ENCODE measurements around the gene ZNF768.

Gene ZNF768

DNA sequence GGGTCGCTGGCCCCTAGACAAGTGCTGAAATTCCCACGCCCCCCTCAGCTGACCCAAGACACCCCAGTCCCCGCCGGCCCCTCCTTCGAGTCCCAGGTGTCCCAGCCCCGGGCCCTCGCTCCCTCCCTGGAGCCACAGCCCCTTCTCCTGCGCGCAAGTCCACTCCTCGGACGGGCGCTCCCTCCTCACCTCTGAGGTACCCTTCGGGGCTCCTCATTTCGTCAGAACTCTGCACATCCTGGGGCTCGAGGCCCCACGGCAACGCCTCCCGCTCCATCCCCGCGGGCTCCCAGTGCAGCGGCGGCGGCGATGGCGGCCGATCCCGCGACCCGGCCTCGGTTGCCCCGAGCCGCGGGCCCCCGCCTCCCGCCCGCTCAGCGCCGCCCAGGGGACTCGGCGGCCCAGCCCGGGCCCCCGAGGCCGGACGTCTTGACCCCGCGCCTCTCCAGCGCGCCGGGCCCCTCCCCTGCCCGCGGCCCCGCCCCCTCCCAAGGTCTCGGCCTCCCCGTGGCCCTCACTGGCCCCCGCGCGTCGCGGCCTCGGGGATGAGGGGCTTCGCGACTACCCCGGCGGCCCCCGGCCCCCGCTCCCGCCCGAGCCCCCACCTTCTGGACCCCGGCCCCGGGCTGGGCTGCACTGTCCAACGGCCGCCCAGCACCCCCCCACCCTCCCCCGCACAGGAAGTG lies at the start of gene ZNF768:
Gene ZNF768, minus strand, starts transcription at position 430 of the 686 bp plus-strand sequence. Its CDS starts 153 bp downstream, at position 277.
- DNase-seq (ENCODE audit: low read depth) = peak; percentile 72

DNA sequence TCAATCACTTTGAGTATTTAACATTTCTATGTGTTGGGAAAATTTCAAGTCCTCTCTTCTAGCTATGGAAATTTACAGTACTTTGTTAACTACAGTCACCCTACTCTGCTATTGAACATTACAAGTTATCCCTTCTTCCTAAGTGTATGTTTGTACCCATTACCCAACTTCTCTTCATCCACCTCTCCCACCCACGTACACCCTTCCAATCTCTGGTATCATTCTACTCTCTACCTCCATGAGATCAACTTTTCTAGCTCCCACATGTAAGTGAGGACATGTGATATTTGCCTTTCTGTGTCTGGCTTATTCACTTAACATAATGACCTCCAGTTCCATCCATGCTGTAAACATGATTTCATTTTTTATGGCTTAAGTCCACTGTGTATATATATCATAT lies 48.3 kb upstream of the ZNF768 start:
- DNase-seq (ENCODE audit: low read depth) = no peak

DNA sequence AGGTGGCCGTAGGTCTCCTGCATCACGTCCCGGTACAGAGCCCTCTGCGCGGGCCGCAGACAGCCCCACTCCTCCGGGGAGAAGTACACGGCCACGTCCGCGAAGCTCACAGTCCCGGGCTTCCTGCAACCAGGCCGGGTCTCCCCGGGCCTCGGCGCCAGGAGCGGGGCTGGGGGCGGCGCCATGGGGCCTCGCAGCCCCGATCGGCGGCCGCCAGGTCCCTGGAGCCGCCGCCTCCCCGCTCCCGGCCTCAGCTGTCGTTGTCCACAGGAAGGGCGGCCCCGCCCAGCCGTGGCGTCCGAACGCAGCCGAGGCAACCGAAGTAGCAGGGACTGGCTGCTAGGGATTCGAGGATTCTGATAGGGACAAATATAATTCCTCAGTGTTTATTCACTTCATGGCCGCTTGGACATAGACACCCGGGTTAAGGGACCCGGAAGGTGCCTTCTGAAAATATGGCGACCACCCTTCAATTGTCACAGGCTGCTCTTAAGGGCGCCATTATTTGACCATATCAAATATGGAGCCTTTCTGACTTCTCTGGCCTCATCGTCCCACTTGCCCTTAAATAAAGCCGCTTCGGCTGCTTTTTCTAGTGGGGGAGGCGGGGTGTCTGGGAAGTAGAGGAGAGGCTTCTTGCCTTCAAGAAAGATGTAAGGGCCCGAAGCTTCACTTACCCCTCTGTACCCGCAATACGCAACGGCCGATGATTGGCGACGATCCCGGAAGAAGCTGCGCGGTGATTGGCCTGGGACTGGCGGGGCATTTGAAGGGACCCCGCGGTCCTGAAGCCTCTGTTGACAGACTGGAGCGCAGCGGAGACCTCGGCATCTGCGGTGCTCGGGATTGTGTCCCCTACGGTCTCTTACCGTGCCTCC lies 45.3 kb upstream of the ZNF768 start, which contains the start of gene ZNF688:
Gene ZNF688, minus strand, starts transcription at position 270 of the 878 bp plus-strand sequence. Its CDS starts 85 bp downstream, at position 185.
- peak; percentile 82 for DNase-seq (ENCODE audit: low read depth)

DNA sequence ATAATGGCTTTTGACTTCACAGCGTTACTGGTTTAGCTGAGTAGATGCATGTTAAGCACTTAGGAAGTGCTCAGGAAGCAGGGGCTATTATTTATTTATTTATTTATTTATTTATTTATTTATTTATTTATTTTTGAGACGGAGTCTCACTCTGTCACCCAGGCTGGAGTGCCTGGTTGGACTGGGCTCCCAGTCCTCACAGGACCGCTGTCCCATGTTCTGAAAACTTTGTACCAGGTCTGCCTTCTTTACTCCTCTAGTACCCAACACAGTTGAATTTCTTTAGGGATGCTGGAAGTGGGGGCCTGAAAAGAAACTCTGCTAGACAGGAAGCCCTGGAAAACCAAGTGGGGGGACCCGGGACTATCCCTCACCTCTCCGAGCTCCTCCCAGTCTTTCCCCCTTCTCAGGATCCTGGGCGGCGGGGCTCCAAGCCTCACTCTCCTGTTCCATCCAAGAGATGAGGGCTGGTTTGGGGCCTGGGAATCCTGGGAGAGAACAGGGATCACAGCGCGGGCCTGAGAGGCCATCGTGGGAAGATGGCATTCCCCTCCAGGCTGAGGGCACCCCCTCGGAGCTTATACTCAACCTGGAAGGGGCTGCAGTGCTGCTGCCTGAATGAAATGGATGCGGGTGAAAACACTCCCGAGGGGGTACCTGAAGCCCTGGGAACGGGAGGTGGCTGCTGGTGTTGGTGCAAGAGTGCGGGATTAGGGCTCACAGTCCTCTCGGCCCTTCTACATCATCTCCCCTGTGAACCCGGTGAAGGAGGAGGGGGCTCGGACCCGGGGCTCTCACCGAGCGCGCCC lies 44.5 kb upstream of the ZNF768 start:
- no peak for DNase-seq (ENCODE audit: low read depth)

DNA sequence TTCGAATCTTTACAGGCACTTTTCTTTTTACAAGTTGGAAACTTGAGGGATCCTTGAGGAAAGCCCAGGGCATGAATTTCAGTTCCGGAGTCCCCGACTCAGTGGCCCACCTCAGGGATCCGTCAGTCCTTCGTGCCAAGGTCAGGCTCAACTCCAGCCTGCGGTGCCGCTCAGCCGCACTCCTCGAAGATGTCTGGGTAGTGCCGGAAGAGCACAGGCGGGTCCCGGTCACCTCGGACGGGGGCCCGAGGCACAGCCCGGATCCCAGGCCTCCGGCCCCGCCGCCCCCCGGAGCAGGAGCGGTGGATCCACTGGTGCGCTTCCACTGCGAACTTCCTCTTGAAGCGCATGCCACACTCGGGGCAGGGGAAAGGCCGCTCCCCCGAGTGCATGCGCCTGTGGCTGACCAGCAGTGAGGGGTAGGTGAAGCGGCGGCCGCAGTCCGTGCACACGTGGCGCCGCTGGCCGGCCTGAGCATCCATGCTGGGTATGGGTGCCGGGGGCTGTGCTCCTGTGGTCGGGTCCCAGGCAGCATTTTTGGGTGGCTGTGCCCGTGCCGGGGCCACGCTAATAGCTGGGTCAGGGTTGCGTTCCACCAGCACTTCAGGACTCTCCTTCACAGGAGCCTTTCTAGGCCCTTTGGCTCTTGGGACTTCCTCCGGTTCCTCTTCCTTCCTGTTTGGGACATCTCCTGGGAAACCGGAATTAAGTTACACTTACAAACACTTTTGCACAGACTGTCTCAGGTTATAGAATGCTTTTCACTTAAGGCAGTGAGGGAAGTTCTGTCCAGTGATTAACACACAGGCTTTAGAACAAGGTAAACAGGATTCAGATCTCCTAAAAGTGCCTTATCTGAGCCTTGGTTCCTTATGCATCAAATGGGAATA lies 43.6 kb upstream of the ZNF768 start:
- DNase-seq (ENCODE audit: low read depth) = no peak

DNA sequence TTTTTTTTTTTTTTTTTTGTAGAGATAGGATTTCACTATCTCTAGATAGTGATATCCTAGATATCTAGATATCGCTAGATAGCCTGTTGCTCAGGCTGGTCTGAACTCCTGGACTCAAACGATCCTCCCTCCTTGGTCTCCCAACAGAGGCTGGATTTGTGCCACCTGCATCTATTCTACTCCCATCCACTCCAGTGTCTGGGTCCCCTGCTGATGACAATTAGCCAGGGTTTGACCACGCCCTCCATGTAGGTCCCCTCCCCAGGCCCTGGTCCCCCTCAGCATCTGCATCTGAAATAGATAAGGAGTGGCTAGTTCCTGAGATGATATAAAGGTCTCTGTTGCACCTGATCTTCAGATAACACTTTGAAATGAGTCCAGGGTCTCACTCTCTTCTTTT lies 42.9 kb upstream of the ZNF768 start:
- DNase-seq (ENCODE audit: low read depth) = no peak

DNA sequence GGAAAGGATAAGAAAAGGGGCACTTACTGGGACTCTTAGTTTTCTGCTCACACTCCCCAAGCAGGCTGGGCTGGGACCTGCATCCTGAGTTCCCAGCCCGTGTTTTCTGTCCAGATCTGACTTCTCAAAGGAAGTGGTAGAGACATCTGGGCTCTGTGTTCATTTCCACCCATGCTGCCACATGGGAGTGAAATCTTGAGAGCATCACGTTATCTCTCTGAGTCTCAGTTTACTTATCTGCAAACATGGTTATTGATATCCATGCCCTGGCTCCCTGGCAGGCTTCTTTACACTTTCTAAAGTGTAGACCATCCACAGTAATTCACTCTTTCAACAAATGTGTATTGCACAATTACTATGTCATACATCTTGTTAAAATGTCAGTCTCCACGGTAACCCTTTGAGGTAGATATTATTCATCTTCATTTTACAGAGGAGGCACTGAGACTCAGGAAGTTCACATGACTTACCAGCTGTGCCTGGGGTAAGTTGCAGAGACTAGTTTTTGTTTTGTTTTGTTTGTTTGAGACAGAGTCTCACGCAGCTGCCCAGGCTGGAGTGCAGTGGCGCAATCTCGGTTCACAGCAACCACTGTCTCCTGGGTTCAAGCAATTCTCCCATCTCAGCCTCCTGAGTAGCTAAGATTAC lies 41.7 kb upstream of the ZNF768 start:
- DNase-seq (ENCODE audit: low read depth) = no peak

DNA sequence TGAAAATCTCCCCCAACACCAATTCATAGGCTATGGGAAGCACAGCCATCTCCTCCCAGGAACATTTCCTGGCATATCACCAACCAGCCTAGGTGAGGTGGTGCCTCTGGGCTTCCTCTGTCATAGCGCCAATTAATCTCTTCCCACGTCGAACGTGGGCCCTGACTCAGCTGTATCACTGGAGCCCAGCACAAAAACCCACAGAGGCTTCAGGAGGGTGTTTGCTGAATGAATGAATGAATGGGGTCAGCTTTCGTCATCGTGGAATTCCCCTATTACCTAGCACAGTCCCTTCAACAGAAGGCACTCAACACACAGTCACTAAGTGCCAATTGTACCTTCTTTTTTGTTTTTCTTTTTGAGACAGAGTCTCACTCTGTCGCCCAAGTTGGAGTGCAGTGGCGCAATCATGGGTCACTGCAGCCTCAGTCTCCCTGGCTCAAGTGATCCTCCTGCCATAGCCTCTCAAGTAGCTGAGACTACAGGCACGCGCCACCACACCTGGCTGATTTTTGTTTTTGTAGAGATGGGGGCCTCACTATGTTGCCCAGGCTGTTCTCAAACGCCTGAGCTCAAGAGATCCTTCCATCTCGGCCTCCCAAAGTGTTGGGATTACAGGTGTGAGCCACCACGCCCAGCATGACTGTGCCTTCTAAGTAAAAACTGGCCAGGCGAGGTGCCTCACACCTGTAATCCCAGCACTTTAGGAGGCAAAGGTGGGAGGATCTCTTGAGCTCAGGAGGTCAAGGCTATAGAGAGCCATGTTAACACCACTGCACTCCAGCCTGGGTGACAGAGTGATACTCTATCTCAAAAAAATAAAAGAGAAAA lies 41.0 kb upstream of the ZNF768 start:
- DNase-seq (ENCODE audit: low read depth) = no peak

DNA sequence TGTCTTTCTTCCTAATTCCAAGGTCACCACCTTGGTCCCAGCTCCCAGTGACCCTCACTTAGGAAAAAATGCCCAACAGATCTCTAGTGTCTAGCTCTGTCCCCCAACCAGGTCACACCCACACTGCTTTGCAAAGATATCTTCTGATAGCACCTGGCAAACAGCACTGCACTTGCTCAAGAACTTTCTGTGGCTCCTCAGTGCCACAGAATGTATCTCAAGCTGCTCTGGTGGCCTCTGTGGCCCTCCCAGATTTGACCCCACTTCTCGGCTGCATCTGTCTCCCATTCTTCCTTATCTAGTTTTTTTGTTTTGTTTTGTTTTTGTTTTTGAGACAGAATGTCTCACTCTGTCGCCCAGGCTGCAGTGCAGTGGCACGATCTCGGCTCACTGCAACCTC lies 40.2 kb upstream of the ZNF768 start:
- no peak for DNase-seq (ENCODE audit: low read depth)

DNA sequence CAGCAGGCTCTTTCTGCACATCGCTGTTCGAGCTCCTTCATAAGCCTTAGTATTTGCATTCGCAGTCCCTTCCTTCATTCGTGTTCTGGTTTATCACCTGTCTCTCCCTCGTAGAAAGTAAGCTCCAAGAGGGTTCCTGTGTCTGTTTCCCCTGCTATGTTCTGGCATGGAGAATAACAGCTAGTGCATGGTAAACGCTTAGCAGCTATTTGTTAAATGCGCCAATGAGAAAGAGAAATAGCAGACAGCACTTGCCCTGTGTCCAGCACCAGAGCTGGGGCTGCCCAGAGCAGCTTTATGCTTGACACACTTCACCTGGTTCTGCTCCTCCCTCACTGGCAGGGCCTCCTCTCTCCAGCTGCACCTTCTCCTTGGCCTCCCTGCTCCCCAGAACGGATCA lies 39.6 kb upstream of the ZNF768 start:
- DNase-seq (ENCODE audit: low read depth) = no peak

DNA sequence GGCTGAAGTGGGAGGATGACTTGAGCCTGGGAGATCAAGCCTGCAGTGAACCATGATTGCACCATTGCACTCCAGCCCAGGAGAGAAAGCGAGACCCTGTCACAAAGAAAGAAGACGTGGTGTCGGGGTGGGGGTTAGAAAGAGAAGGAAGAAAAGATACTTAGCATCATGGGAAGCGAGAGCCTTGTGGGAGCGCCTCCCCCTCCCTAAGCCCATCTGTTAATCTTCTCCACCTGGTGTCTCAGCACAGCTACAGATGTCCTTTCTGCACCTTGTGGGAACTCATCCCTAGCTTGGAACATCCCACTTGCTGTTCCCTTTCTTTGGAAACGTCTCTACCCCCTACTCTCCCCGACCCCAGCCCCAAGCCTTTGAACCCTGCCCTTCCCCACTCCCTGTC lies 39.2 kb upstream of the ZNF768 start:
- DNase-seq (ENCODE audit: low read depth) = no peak

DNA sequence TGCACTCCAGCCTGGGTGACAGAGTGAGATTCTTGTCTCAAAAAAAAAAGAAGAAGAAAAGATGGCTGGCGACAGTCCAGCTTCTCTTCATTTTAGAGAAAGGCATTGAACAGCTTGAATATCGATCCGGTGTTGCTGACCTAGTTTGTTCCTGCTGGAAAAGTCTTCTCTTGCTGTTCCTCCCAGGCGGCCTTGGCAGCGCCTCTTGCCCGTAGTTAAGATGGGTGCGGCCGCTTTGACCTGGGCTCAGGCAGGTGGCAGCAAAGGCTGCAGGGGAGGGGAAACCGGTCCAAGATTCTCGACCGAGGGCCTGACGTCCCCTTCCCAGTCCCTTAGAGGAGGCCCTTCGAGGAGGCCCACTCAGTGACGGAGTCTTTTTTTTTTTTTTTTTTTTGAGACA lies 35.7 kb upstream of the ZNF768 start:
- no peak for DNase-seq (ENCODE audit: low read depth)

DNA sequence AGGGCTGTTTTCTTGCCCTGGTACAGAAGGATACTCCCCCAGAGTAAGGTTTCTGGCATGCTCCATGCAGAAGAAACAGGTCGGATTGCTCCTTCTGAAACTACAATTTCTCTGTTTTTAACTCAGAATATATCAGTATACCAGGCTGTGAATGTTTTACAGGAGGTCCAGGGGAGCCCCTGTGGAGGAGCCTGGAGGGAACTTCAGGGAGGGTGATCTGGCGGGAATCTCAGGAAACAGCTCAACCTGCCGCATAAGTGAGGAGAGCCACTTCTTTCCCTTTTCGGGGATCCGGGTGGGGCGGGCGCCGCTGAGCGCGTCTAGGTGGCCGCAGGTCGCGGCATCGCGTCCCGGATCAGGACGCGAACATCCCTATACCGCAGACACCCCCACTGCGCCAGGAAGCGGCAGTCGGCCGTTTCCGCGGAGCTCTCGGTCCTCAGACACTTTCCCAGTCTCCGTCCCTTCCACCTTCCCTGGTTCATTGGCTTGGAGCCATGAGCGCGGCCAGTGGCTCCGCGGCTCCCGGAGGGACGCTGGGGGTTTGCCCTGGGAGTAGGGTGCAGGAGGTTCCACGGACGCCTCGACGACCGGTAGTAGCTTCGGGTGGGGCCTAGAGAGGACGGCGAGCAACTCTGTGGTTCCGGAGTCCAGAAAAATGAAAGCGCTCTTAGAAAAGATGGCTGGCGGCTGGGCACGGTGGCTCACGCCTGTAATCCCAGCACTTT lies 34.9 kb upstream of the ZNF768 start:
- peak; percentile 52 for DNase-seq (ENCODE audit: low read depth)

DNA sequence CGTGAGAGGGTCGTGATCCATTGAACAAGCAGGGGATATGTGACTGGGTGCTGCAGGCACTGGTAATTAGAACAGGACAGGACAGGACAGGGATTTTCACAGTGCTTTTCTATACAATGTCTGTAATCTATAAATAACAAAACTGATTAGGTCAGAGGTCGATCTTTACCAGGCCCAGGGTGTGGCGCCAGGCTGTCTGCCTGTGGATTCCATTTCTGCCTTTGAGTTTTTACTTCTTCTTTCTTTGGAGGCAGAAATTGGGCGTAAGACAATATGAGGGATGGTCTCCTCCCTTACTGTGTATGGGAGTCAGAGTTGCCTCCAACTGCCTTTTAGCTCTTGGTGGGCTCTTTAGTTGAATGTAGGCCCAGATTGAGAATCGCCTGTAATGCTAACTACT lies 33.3 kb upstream of the ZNF768 start:
- no peak for DNase-seq (ENCODE audit: low read depth)

DNA sequence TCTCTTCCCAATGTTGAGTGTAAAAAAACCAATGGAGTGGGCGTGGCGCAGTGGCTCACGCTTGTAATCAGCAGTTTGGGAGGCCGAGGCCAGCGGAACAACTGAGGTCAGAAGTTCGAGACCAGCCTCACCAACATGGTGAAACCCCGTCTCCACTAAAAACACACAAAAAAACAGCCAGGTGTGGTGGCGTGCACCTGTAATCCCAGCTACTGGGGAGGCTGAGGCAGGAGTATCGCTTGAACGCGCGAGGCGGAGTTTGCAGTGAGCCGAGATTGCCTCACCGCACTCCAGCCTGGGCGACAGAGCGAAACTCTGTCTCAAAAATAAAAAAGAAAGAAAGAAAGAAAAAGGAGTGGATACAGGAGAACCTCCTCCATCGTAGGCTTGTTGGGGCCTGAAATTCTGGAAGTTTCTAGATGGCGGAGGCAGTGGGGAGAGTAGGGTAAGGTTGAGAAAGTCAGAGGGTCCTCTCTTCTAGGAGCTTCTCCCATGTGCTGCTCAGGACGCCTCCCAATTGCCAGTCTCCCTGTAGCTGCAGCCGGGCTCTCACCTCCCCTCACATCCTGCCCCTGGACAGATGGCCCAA lies 32.5 kb upstream of the ZNF768 start:
- DNase-seq (ENCODE audit: low read depth) = no peak

DNA sequence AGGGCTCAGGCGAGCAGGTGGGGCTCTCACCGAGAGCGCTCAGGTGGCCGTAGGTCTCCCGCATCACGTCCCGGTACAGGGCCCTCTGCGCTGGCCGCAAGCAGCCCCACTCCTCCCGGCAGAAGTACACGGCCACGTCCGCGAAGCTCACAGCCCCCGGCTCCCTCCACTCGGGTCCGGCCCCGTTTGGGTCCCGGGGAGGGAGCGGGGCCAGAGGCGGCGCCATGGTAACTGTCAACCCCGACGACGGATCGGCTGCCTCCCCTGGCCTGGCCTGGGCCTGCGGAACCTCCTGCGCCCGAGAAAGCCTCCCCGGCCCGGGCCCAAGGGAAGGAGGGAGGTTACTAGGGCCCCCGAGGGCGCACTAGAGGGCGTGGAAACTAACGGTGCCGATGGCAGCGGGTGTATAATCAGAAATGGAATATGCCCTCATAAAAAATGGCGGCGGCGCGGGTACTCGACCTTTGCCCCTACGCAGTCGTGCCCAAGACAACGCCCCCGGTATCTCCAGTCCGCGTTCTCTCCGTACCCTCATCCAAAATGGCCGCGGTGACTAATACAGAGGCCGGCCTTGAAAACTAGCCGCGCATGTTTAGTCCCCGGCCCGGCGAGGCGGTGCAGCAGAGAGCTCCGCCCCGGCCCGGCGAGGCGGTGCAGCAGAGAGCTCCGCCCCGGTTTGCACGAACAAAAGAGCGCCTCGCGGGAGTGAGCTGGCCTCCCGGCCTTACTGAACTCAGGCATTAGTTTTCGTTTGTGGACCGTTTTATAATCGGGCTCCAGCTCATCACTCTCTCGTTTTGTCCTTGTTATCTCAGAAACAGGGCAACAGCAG lies 31.8 kb upstream of the ZNF768 start, which contains the start of gene ZNF764:
Gene ZNF764, minus strand, starts transcription at position 418 of the 832 bp plus-strand sequence. Its CDS starts 192 bp downstream, at position 226.
- peak; percentile 86 for DNase-seq (ENCODE audit: low read depth)

DNA sequence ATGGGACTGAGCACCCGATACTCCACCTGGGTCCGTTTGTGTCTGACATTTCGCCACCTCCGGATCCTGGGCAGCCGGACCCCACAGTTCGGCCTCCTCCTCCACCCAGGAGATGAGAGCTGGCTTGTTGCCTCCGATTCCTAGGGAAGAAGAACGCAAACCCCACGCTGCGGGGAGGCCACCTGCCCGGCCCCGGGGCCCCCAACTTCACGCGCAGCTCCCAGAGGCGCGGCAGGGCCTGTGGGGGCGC lies 31.3 kb upstream of the ZNF768 start:
- DNase-seq (ENCODE audit: low read depth) = no peak

DNA sequence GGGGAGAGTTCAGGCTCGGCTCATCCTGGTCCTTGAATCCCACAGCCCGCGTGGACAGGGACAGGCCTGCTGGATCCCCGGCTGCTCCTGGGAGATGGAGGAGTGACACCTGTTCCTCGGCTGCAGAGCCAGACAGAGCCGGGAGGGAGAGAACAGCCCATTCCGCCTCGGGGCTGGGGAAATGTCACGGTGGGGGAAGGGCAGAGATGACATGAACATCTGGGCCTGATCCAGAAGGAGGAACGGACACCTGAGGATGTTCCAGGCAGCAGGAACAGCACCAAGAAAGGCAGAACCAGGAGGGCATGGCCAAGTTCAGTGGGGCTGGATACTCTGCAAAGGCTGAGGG lies 29.7 kb upstream of the ZNF768 start:
- no peak for DNase-seq (ENCODE audit: low read depth)

All from CMK (cell line).